Stimulated activated naive CD4-positive, alpha-beta T cell treated with Interleukin-2 at 50 U/mL for 16 hours (primary cell): Measurements from ENCODE around the gene NXF3.
"Not testable (repeated sequence)": the region's sequence is repeated elsewhere in the genome, so short reads cannot be mapped to it uniquely, and the experiment has no call there.

Experiments
- DNase-seq: peaks from one replicate; lab custom pipeline; 2025; lab: John Stamatoyannopoulos, UW

NXF3 gene

DNA sequence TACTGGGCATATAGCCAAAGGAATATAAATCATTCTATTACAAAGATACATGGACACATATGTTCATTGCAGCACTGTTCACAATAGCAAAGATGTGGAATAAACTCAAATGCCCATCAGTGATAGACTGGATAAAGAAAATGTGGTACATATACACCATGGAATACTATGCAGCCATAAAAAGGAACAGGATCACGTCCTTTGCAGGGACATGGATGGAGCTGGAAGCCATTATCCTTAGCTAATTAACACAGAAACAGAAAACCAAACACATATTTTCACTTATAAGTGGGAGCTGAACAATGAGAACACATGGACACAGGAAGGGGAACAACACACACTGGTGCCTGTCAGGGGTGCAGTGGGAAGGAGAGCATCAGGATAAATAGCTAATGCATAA, 59.6 kb downstream of the NXF3 start:
- not testable (repeated sequence) for DNase-seq
